Astrocyte of the spinal cord (primary cell): ENCODE measurements around the gene KMT2E.
A peak's percentile ranks its signal among the peaks of the same experiment; 100 is the strongest.

Experiments used
- DNase-seq: peaks from one replicate; pipeline ENCODE4 v3.0.0; 2011; ENCODE audit warnings: low read depth, low spot score
- H3K4me3 ChIP-seq: 2 replicates; pipeline ENCODE4 v1.5.1; 2011; ENCODE audit warnings: low read depth, mild to moderate bottlenecking, low read length, moderate library complexity
- CTCF ChIP-seq: IDR thresholded peaks from 2 replicates; pipeline ENCODE4 v1.5.1; 2012; ENCODE audit warnings: low read depth, mild to moderate bottlenecking, low read length, inconsistent platforms
- in situ Hi-C: cut with HindIII; loops from 2 replicates; pipeline ENCODE4 v1.10.0; 2017; ENCODE audit warnings: low sequenced_read_pairs

The KMT2E gene

GRCh38 chr7:105151152-105151551, 137.1 kb downstream of the KMT2E start:
- DNase-seq, result no peak
- no peak overlapping the region for H3K4me3 ChIP-seq
- no peak for TF ChIP-seq CTCF
- in situ Hi-C loops, result no loop called here

GRCh38 chr7:105153531-105153930, 139.5 kb downstream of the KMT2E start:
- TF ChIP-seq CTCF, result no peak
- DNase-seq, result no peak
- in situ Hi-C loops, result no loop called here
- H3K4me3 ChIP-seq, result no peak overlapping the region

GRCh38 chr7:105154084-105154483, 140.1 kb downstream of the KMT2E start:
- no peak for DNase-seq
- H3K4me3 ChIP-seq, result no peak overlapping the region
- in situ Hi-C loops, result no loop called here
- TF ChIP-seq CTCF, result no peak

GRCh38 chr7:105156731-105157130, 142.7 kb downstream of the KMT2E start:
- H3K4me3 ChIP-seq, result no peak overlapping the region
- peak; percentile 51 for DNase-seq
- no peak for TF ChIP-seq CTCF
- in situ Hi-C loops, result no loop called here

GRCh38 chr7:105157278-105157677, 143.3 kb downstream of the KMT2E start:
- no peak overlapping the region for H3K4me3 ChIP-seq
- in situ Hi-C loops, result no loop called here
- DNase-seq, result no peak
- TF ChIP-seq CTCF, result no peak

GRCh38 chr7:105161366-105161765, 147.4 kb downstream of the KMT2E start:
- no peak for DNase-seq
- H3K4me3 ChIP-seq, result no peak overlapping the region
- in situ Hi-C loops, result no loop called here
- no peak for TF ChIP-seq CTCF
